Astrocyte (in vitro differentiated cells and primary cell): ENCODE results near the gene SURF4. TPM values are rescaled to one million over a fixed set of nuclear protein-coding genes. Genes with fewer than 3 reads are reported as not detected.

Experiments used
- DNase-seq: peaks from one replicate; pipeline ENCODE4 v3.0.0-alpha.2; 2010; ENCODE audit warnings: low read depth
- FAIRE-seq: peaks from 2 replicates; lab custom pipeline; 2011; peaks lifted over from hg19 to GRCh38; lab: Jason Lieb, UNC
- H2AFZ ChIP-seq: 2 replicates; pipeline ENCODE4 v1.6.0; 2012; ENCODE audit warnings: low read depth, low read length, inconsistent platforms
- H3K27ac ChIP-seq: 2 replicates; pipeline ENCODE4 v1.5.1; 2011; ENCODE audit warnings: low read depth, low read length, inconsistent platforms
- H3K27me3 ChIP-seq: 2 replicates; pipeline ENCODE4 v1.6.0; 2011; ENCODE audit warnings: low read length, inconsistent platforms; ENCODE audit not compliant: insufficient read depth
- H3K36me3 ChIP-seq: 2 replicates; pipeline ENCODE4 v1.5.1; 2011; ENCODE audit warnings: low read length, inconsistent platforms; ENCODE audit not compliant: insufficient read depth
- H3K4me1 ChIP-seq: 2 replicates; pipeline ENCODE4 v1.5.1; 2011; ENCODE audit warnings: low read length, inconsistent platforms; ENCODE audit not compliant: insufficient read depth
- H3K4me2 ChIP-seq: 2 replicates; pipeline ENCODE4 v1.6.0; 2012; ENCODE audit warnings: low read length, inconsistent platforms
- H3K4me3 ChIP-seq: 2 replicates; pipeline ENCODE4 v1.5.1; 2011; ENCODE audit warnings: low read depth, mild to moderate bottlenecking, low read length, inconsistent platforms; ENCODE audit not compliant: insufficient read depth
- H3K79me2 ChIP-seq: 2 replicates; pipeline ENCODE4 v1.6.0; 2012; ENCODE audit warnings: mild to moderate bottlenecking, low read length, inconsistent platforms; ENCODE audit not compliant: insufficient read depth
- H3K9ac ChIP-seq: 2 replicates; pipeline ENCODE4 v1.6.0; 2012; ENCODE audit warnings: mild to moderate bottlenecking, low read length, inconsistent platforms
- H3K9me3 ChIP-seq: 2 replicates; pipeline ENCODE4 v1.5.1; 2012; ENCODE audit warnings: low read depth, mild to moderate bottlenecking, low read length, inconsistent platforms; ENCODE audit not compliant: insufficient read depth
- H4K20me1 ChIP-seq: 2 replicates; pipeline ENCODE4 v1.6.0; 2012; ENCODE audit warnings: low read length, inconsistent platforms; ENCODE audit not compliant: insufficient read depth
- H3K27ac Mint-ChIP-seq: one replicate; pipeline ENCODE4 v1.8.0; 2021; ENCODE audit warnings: mild to moderate bottlenecking, mixed read lengths; ENCODE audit not compliant: unreplicated experiment
- H3K27me3 Mint-ChIP-seq: one replicate; pipeline ENCODE4 v1.8.0; 2021; ENCODE audit warnings: low read depth, mixed read lengths; ENCODE audit not compliant: unreplicated experiment
- H3K36me3 Mint-ChIP-seq: one replicate; pipeline ENCODE4 v1.8.0; 2021; ENCODE audit warnings: low read depth, mixed read lengths; ENCODE audit not compliant: unreplicated experiment
- H3K4me1 Mint-ChIP-seq: one replicate; pipeline ENCODE4 v1.8.0; 2021; ENCODE audit warnings: low read depth, mixed read lengths; ENCODE audit not compliant: unreplicated experiment
- H3K4me3 Mint-ChIP-seq: one replicate; pipeline ENCODE4 v1.8.0; 2021; ENCODE audit warnings: mild to moderate bottlenecking, moderate library complexity, mixed read lengths; ENCODE audit not compliant: unreplicated experiment
- H3K9me3 Mint-ChIP-seq: one replicate; pipeline ENCODE4 v1.8.0; 2021; ENCODE audit warnings: mild to moderate bottlenecking, mixed read lengths; ENCODE audit not compliant: unreplicated experiment
- EZH2 ChIP-seq: IDR thresholded peaks from 2 replicates; pipeline ENCODE4 v1.6.1; 2012; ENCODE audit warnings: mild to moderate bottlenecking, low read length, inconsistent platforms; ENCODE audit not compliant: insufficient read depth
- total RNA-seq: library from RNA; stranded (reverse); gene quantifications from 2 replicates; pipeline ENCODE4 v1.2.1, GENCODE V29; 2021
- TF ChIP-seq, protein P1 (sequence below): IDR thresholded peaks from 2 replicates; pipeline ENCODE4 v1.5.1; 2011; ENCODE audit warnings: low read depth, mild to moderate bottlenecking, inconsistent platforms, low read length, moderate library complexity; ENCODE audit not compliant: insufficient read depth

SURF4 gene
- total RNA-seq, 1 donor from 2014 or later: 338 TPM

DNA sequence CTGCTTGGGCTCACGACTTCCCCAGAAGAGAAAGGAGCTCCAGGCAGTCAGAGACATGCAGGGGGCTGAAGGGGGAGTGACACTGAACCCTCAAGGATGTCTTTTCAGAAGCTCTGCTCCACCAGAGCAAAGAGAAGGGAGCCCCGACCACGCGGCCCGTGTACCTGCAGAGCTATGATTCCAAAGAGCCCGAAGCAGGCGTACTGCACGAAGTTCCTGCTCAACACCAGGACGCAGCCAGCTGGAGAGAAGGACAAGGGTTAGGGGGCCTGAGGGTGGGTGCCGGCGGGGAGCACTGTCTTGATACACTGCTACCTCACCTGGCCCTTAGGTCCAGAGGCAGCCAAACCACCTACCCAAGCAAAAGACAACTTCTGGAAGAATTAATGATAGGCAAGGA lies 9.4 kb downstream of the SURF4 start:
- Mint-ChIP-seq H3K4me1 (peaks cover 44% of the 10 kb centered on the region), H3K4me3 (no peak overlapping the region), H3K27ac (no peak overlapping the region), H3K9me3 (no peaks in the 10 kb centered on the region), H3K27me3 (no peaks in the 10 kb centered on the region), H3K36me3 (peaks cover 20% of the 10 kb centered on the region)
- H3K9me3 ChIP-seq: no peaks in the 10 kb centered on the region
- H3K4me2 ChIP-seq: no peak overlapping the region
- H4K20me1 ChIP-seq: peaks cover 97% of the 10 kb centered on the region
- TF ChIP-seq, protein P1, sequence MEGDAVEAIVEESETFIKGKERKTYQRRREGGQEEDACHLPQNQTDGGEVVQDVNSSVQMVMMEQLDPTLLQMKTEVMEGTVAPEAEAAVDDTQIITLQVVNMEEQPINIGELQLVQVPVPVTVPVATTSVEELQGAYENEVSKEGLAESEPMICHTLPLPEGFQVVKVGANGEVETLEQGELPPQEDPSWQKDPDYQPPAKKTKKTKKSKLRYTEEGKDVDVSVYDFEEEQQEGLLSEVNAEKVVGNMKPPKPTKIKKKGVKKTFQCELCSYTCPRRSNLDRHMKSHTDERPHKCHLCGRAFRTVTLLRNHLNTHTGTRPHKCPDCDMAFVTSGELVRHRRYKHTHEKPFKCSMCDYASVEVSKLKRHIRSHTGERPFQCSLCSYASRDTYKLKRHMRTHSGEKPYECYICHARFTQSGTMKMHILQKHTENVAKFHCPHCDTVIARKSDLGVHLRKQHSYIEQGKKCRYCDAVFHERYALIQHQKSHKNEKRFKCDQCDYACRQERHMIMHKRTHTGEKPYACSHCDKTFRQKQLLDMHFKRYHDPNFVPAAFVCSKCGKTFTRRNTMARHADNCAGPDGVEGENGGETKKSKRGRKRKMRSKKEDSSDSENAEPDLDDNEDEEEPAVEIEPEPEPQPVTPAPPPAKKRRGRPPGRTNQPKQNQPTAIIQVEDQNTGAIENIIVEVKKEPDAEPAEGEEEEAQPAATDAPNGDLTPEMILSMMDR: no peak
- TF ChIP-seq EZH2: no peak
- DNase-seq (no peak), FAIRE-seq (no peak)
- H3K9ac ChIP-seq: no peak overlapping the region
- no peak overlapping the region for H3K27ac ChIP-seq
- H3K36me3 ChIP-seq: peaks cover 61% of the 10 kb centered on the region
- no peaks in the 10 kb centered on the region for H3K27me3 ChIP-seq
- peaks cover 21% of the 10 kb centered on the region for H3K4me1 ChIP-seq
- peaks cover 96% of the 10 kb centered on the region for H3K79me2 ChIP-seq
- no peak overlapping the region for H3K4me3 ChIP-seq
- no peak overlapping the region for H2AFZ ChIP-seq

DNA sequence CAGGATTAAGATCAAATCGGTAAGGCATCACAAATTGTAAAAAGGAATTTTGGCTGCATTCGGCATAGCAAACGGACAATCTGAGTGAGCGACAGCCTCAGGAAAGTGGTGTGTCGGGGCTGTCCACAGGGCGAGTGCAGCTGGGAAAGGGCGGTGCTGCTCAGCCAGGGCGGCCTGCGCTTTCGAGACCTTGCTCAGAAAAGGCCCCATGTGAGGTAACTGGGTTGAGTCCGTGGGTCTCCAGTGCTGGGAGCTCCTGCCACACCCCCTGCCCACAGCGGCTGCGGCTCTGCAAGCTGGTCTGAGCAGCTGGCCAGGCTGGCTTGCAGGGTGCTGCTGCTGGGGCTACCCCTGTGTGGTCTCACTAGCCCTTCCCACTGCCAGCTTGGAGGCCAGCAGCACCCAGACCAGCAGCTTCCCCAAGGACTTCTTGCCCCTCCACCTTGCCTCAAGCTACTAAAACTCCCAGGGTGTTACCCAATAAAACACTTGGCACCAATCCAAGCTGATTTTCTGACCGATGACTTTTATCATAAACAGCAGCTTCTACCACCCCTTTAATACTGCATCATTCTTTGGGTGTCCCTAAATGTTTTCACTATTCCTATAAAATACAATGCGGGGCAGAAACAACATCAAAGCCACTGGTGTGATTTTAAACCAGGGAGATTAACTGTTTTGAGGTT lies 13.4 kb downstream of the SURF4 start:
- H3K36me3 ChIP-seq: peaks cover 56% of the 10 kb centered on the region

More for the DNA sequence above, 13.4 kb downstream of the SURF4 start:
- Mint-ChIP-seq H3K4me3 (no peak overlapping the region), H3K27ac (no peak overlapping the region), H3K4me1 (peaks cover 31% of the 10 kb centered on the region), H3K27me3 (no peaks in the 10 kb centered on the region), H3K36me3 (peaks cover 11% of the 10 kb centered on the region), H3K9me3 (no peaks in the 10 kb centered on the region)
- Histone ChIP-seq H3K27me3 (no peaks in the 10 kb centered on the region), H3K9ac (no peak overlapping the region), H4K20me1 (peaks cover 97% of the 10 kb centered on the region), H3K4me3 (no peak overlapping the region), H2AFZ (no peak overlapping the region), H3K27ac (no peak overlapping the region), H3K9me3 (no peaks in the 10 kb centered on the region), H3K4me2 (no peak overlapping the region), H3K4me1 (peaks cover 3% of the 10 kb centered on the region), H3K79me2 (peaks cover 92% of the 10 kb centered on the region)
- no peak for FAIRE-seq
- DNase-seq: no peak
- TF ChIP-seq, protein P1: no peak
- TF ChIP-seq EZH2: no peak
